GM12865 (cell line): ENCODE results near the gene TMEM184B.

Experiments used
- DNase-seq: peaks from one replicate; pipeline ENCODE4 v3.0.0; 2010; ENCODE audit warnings: low read depth
- H3K4me3 ChIP-seq: 2 replicates; pipeline ENCODE4 v1.5.1; 2011; ENCODE audit warnings: mild to moderate bottlenecking, low read depth, low read length, control low read depth
- TF ChIP-seq, protein P1 (sequence below): IDR thresholded peaks from 2 replicates; pipeline ENCODE4 v1.5.1; 2011; ENCODE audit warnings: low read length, control low read depth, low read depth, inconsistent platforms; ENCODE audit not compliant: insufficient read depth; ENCODE audit errors: missing control alignments

TMEM184B gene

DNA sequence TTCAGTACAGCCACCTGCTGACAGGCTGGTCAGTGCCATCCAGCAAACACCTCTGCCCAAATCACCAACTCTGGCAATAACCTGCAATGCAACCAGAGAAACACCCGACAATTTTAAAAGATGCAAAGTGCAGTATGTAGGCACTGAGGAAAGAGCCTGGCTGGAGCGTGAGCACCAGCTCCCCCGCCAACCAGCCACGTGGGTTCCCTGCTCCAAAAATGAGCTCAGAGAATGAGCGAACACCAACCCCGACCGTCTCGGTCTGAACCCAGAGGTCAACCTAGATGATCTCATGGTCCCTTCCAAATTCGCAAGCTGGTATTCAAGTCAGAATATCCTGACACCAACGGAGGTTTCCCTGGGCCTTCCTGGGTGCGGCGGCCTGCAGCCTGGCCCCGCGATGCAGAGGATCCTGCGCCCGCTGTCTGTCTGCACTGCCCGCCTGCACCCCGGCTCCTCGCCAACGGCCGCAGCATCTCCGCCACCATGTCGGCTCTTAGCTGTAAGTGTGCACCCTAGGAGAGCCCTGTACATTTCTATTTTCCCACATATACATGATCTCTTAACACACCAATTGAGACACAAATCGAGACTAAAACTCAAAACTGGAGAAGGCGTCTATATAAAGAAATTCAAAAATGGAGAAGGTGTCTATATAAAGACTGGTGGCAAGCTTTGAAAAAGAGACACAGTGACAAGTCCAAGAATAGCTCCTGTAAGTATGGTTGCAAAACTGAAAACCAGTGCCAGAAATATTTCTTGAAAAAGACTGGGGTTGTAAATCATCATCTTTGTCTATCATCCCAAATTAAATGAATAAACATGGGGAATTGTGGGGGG is 22.8 kb downstream of the TMEM184B start:
- TF ChIP-seq, protein P1, sequence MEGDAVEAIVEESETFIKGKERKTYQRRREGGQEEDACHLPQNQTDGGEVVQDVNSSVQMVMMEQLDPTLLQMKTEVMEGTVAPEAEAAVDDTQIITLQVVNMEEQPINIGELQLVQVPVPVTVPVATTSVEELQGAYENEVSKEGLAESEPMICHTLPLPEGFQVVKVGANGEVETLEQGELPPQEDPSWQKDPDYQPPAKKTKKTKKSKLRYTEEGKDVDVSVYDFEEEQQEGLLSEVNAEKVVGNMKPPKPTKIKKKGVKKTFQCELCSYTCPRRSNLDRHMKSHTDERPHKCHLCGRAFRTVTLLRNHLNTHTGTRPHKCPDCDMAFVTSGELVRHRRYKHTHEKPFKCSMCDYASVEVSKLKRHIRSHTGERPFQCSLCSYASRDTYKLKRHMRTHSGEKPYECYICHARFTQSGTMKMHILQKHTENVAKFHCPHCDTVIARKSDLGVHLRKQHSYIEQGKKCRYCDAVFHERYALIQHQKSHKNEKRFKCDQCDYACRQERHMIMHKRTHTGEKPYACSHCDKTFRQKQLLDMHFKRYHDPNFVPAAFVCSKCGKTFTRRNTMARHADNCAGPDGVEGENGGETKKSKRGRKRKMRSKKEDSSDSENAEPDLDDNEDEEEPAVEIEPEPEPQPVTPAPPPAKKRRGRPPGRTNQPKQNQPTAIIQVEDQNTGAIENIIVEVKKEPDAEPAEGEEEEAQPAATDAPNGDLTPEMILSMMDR: no peak
- no peak for DNase-seq
- H3K4me3 ChIP-seq: no peak overlapping the region

- TF ChIP-seq, protein P1: no peak
- no peak overlapping the region for H3K4me3 ChIP-seq
- no peak for DNase-seq
Observed at GRCh38 chr22:38249301-38249700, 23.5 kb downstream of the TMEM184B start.

DNA sequence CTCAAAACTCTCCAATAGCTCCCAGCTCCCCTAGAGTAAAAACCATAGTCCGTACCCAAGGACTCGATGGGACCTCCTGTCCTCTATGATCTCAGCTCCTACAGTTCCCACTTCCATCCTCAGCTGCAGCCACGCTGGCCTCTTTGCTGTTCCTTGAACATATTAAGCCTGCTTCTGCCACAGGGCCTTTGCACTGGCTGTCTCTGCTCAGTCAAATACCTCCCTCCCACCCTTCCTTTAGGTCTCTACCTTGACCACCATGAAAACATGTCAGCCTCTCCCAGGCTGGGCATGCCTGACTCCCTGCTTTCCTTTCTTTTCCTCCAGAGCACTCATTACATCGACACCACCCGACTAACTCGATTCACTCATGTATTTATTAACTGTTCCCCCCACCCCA is 24.5 kb downstream of the TMEM184B start:
- TF ChIP-seq, protein P1: no peak
- no peak overlapping the region for H3K4me3 ChIP-seq
- no peak for DNase-seq

- DNase-seq: no peak
- no peak overlapping the region for H3K4me3 ChIP-seq
- TF ChIP-seq, protein P1: no peak
Observed at GRCh38 chr22:38247713-38248112, 25.1 kb downstream of the TMEM184B start.

DNA sequence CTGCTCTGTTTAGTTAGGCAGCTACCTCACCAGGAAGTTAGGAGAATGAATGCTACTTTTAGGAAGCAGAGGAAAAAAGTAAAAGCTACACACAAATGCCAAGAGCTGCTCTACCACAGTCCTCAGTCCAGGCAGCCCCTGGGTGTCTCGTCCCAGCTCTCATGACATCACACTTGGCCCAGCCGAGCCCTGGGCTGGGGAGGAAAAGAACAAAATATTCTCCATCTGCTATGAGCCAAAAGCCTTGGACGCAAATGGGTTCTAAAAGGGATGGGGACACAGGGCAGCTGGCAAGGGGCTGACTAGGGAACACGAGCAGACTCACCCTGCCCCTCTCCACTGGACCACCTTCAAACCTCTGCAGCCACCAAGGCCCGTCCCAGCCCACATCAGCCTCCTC is 26.1 kb downstream of the TMEM184B start:
- no peak for DNase-seq
- H3K4me3 ChIP-seq: no peak overlapping the region
- TF ChIP-seq, protein P1: no peak

- TF ChIP-seq, protein P1: no peak
- no peak for DNase-seq
- no peak overlapping the region for H3K4me3 ChIP-seq
Observed at GRCh38 chr22:38246046-38246658, 26.7 kb downstream of the TMEM184B start.
